Activated naive CD4-positive, alpha-beta T cell treated with anti-CD3 and anti-CD28 coated beads, Interleukin-2, amount 50 U/mL, for 72 hours (primary cell): ENCODE data around the gene HACD4. TPM values are rescaled to one million over a fixed set of nuclear protein-coding genes. Genes with fewer than 3 reads are reported as not detected.
A peak's percentile ranks its signal among the peaks of the same experiment; 100 is the strongest.

ENCODE experiments used
- ATAC-seq, 2 donors: fragments of 150-1000 bp; cut with Tn5 transposase; 2 replicates each; pipeline ENCODE4 v1.10.0; 2021; ENCODE audit warnings: mild to moderate bottlenecking in 2 of 2, moderate library complexity in 2 of 2
- DNase-seq, 2 donors: peaks; one replicate each; pipeline ENCODE4 v3.0.0; 2021 to 2022; ENCODE audit warnings: low spot score in 2 of 2
- H3K27ac Mint-ChIP-seq, 2 donors: one replicate each; pipeline ENCODE4 v1.8.0; 2022; ENCODE audit warnings: mild to moderate bottlenecking in 2 of 2, mixed read lengths in 2 of 2
- H3K36me3 Mint-ChIP-seq, 2 donors: one replicate each; pipeline ENCODE4 v1.8.0; 2022; ENCODE audit warnings: mixed read lengths in 2 of 2
- H3K9me3 Mint-ChIP-seq, 2 donors: one replicate each; pipeline ENCODE4 v1.8.0; 2022; ENCODE audit warnings: mixed read lengths in 2 of 2
- total RNA-seq, 2 donors: library from RNA; stranded (reverse); gene quantifications; one replicate each; pipeline ENCODE4 v1.2.3, GENCODE V29; 2022

HACD4 gene
- 1 to 10 TPM in 1 of 2 donors, under 1 TPM in 1; 0.87 to 3.9 TPM for total RNA-seq

GRCh38 chr9:21031091-21031807, at the start of gene HACD4:
Gene HACD4 (minus strand): TSS chr9:21031640. CDS start chr9:21031590, 50 bp downstream.
- ATAC-seq (peak; percentile 79 to 84), DNase-seq (peak; percentile 67 to 70)
- H3K27ac Mint-ChIP-seq: peak within 1 kb of the TSS in 1 of 2 donors; percentile 75
- peaks cover 0 to 2% of the 10 kb centered on the region in 2 donors for H3K36me3 Mint-ChIP-seq
- no peaks in the 10 kb centered on the region for H3K9me3 Mint-ChIP-seq

DNA sequence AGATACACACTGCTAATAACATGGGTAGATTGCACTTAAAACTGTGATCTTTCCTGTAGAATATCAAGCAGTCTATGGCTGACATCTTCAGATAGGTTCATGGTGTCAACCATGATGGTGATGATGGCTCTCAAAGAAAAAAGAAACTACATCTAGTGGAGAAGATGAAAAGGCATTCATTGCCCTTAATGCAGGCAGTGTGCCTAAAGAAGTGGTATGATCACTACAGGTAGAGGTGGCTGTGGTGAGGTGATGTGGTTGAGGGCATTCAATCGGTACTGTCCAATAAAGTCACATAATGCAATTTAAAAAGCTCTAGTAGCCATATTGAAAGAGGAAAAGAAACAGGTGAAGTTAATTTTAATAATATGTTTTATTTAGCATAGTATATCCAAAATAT, 49.4 kb upstream of the HACD4 start:
- ATAC-seq (no peak), DNase-seq (no peak)
- H3K9me3 Mint-ChIP-seq: peaks cover 4 to 9% of the 10 kb centered on the region in 2 donors

DNA sequence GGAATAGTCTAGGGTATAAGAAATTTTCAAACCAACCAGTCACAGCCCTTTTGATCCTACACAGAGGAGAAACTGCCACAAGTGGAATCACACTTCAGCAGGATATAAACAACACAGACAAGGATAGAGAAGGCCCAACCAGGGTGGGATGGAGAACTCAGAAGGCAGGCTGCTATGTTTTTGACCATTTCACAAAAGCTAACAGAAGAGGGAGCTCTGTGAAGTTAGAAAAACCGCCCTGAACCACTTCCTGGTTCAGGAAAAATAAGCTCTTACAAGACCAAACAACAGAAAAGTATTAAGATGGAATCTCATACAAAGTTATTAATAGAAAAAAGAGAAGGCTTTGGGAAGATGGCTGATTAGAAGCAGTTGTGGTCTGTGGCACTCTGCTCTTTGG, 47.3 kb upstream of the HACD4 start:
- Mint-ChIP-seq H3K27ac (peak overlapping the region; percentile 50 to 80), H3K36me3 (peaks cover 0 to 10% of the 10 kb centered on the region in 2 donors), H3K9me3 (peaks cover 4 to 9% of the 10 kb centered on the region in 2 donors)
- DNase-seq (no peak), ATAC-seq (no peak)

More for the DNA sequence above, 49.4 kb upstream of the HACD4 start:
- Mint-ChIP-seq H3K27ac (no peak overlapping the region), H3K36me3 (peaks cover 0 to 10% of the 10 kb centered on the region in 2 donors)

- no peak for ATAC-seq
- H3K36me3 Mint-ChIP-seq: peaks cover 0 to 10% of the 10 kb centered on the region in 2 donors
- DNase-seq: no peak
- peak within 1 kb of the TSS; percentile 50 to 80 for H3K27ac Mint-ChIP-seq
- H3K9me3 Mint-ChIP-seq: peaks cover 4 to 13% of the 10 kb centered on the region in 2 donors
Observed at GRCh38 chr9:21077781-21078180, 46.3 kb upstream of the HACD4 start, which contains the start of gene IFNB1. Gene IFNB1 (minus strand): TSS chr9:21077942. CDS start chr9:21077869, 73 bp downstream.

GRCh38 chr9:21075484-21075883, 44.0 kb upstream of the HACD4 start:
- no peak overlapping the region for H3K27ac Mint-ChIP-seq
- peaks cover 0 to 5% of the 10 kb centered on the region in 2 donors for H3K36me3 Mint-ChIP-seq
- no peak for DNase-seq
- peaks cover 0 to 9% of the 10 kb centered on the region in 2 donors for H3K9me3 Mint-ChIP-seq
- ATAC-seq: no peak

DNA sequence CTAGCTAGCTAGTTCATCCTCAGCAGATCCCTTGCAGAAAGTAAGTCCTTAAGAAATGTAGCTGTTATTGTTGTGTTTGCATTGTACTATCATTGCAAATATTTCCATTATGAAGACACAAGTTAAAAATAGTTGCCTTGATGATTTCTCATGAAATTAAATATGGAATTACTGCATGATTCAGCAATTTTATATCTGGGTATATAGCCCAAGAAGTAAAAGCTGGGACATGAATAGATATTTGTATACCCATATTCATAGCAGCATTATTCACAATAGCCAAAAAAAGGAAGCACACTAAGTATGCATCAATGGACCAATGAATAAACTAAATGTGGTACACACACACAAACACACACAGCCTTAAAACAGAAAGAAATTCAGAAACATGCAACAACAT, 39.5 kb upstream of the HACD4 start:
- Mint-ChIP-seq H3K27ac (no peak overlapping the region), H3K9me3 (peaks cover 0 to 4% of the 10 kb centered on the region in 2 donors), H3K36me3 (no peaks in the 10 kb centered on the region)
- no peak for ATAC-seq
- DNase-seq: no peak

GRCh38 chr9:21070171-21070571, 38.7 kb upstream of the HACD4 start:
- no peak for ATAC-seq

DNA sequence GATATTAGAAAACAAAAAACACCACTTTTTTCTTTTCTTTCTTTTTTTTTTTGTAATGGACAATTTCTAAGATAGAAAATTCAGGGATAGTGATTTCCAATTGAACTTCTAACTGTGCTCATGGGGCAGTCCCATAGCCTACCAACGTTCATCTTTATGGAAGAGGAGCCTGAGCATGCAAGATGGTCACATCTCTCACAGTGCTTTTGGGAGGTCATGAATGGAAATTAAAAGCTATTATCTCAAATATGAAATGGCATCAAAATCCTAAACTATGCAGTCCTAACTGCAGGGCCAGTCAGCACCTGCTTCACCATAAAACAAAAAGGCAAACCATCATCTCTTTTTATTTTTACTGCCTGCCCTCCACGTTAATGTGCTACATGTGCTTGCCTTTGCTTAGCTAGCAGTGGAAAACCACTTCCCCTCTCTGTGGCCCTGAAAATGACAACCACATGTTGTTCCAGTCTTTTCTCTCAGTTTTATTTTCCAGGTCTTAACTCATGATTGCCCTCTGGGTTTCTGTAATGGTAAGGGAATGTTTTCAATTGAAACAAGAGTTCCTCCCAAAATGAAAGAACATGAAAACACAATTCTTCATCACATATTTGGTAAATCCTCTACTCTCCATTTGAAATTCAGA, 29.6 kb upstream of the HACD4 start:
- Mint-ChIP-seq H3K36me3 (no peaks in the 10 kb centered on the region), H3K27ac (no peak overlapping the region), H3K9me3 (no peaks in the 10 kb centered on the region)
- DNase-seq (no peak), ATAC-seq (peak in 1 of 2 donors; percentile 33)

More at GRCh38 chr9:21070171-21070571, 38.7 kb upstream of the HACD4 start:
- Mint-ChIP-seq H3K9me3 (peaks cover 0 to 4% of the 10 kb centered on the region in 2 donors), H3K36me3 (no peaks in the 10 kb centered on the region), H3K27ac (no peak overlapping the region)
- no peak for DNase-seq

GRCh38 chr9:21056931-21057330, 25.5 kb upstream of the HACD4 start:
- Mint-ChIP-seq H3K36me3 (peaks cover 0 to 6% of the 10 kb centered on the region in 2 donors), H3K9me3 (peaks cover 0 to 5% of the 10 kb centered on the region in 2 donors), H3K27ac (no peak overlapping the region)
- DNase-seq (no peak), ATAC-seq (no peak)

DNA sequence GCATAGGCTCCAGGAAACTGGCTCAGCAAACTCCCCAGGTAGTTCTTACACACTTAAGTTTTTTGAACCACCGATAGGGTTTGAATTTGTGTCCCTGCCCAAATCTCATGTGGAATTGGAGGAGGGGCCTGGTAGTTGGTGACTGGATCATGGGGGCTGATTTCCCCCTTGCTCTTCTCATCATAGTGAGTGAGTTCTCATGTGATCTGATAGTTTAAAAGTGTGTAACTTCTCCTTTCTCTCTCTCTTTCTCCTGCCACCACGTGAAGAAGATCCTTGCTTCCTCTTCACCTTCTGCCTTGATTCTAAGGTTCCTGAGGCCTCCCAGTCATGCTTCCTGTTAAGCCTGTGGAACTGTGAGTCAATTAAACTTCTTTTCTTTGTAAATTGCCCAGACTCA, 22.4 kb upstream of the HACD4 start:
- DNase-seq (no peak), ATAC-seq (no peak)
- H3K36me3 Mint-ChIP-seq: peaks cover 0 to 6% of the 10 kb centered on the region in 2 donors
- H3K27ac Mint-ChIP-seq: no peak overlapping the region
- H3K9me3 Mint-ChIP-seq: peaks cover 0 to 8% of the 10 kb centered on the region in 2 donors

DNA sequence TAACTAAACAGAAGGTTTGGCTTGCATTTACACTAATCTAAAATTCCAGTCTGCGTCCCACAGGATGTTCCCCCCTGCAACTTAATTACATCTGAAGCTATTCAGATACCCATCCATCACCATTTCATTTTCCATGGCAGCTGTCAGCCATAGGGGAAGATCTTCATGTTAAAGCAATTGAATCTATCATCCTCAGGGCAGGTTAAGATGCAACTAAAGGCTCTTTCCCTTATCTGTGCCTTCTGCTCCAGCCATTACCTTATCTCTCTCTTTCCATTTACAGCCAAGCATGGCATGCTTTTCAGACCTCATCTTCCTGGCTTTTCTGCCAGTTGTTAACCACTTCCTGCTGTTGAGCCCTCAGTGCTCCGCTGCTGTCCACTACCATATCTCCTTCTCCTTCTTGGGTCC, 15.8 kb upstream of the HACD4 start:
- peaks cover 0 to 3% of the 10 kb centered on the region in 2 donors for H3K9me3 Mint-ChIP-seq
- H3K27ac Mint-ChIP-seq: no peak overlapping the region
- DNase-seq: no peak
- no peaks in the 10 kb centered on the region for H3K36me3 Mint-ChIP-seq
- ATAC-seq: no peak

GRCh38 chr9:21043841-21044240, 12.4 kb upstream of the HACD4 start:
- ATAC-seq (no peak), DNase-seq (no peak)
- no peak overlapping the region for H3K27ac Mint-ChIP-seq
- no peaks in the 10 kb centered on the region for H3K9me3 Mint-ChIP-seq
- peaks cover 0 to 4% of the 10 kb centered on the region in 2 donors for H3K36me3 Mint-ChIP-seq

- no peaks in the 10 kb centered on the region for H3K9me3 Mint-ChIP-seq
- no peak for ATAC-seq
- peaks cover 0 to 4% of the 10 kb centered on the region in 2 donors for H3K36me3 Mint-ChIP-seq
- H3K27ac Mint-ChIP-seq: no peak overlapping the region
- DNase-seq: no peak
Observed at GRCh38 chr9:21042466-21042865, 11.0 kb upstream of the HACD4 start.

GRCh38 chr9:21039302-21039701, 7.9 kb upstream of the HACD4 start:
- H3K36me3 Mint-ChIP-seq: peaks cover 0 to 4% of the 10 kb centered on the region in 2 donors
- DNase-seq: no peak
- H3K27ac Mint-ChIP-seq: peak overlapping the region in 1 of 2 donors; percentile 66
- no peaks in the 10 kb centered on the region for H3K9me3 Mint-ChIP-seq
- ATAC-seq: no peak

GRCh38 chr9:21037278-21037677, 5.8 kb upstream of the HACD4 start:
- ATAC-seq (no peak), DNase-seq (no peak)
- Mint-ChIP-seq H3K9me3 (no peaks in the 10 kb centered on the region), H3K27ac (no peak overlapping the region), H3K36me3 (peaks cover 0 to 4% of the 10 kb centered on the region in 2 donors)

DNA sequence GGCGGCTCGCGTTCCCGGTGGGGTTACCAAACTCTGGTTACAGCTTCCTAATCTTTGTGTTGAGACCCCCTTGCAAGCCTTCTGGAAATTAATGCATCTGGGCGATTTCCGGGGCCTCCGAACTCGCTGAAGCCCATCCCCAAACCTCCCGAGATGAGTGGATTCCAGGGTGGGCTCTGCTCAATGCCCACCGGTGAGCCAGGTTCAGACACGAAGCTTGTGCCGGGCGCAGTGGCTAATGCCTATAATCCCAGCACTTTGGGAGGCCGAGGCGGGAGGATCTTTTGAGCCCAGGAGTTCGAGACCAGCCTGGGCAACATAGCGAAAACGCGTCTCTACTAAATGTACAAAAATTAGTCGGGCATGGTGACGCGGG, 356 bp upstream of the HACD4 start:
- H3K9me3 Mint-ChIP-seq: no peaks in the 10 kb centered on the region
- no peak for ATAC-seq
- no peak for DNase-seq
- H3K36me3 Mint-ChIP-seq: no peaks in the 10 kb centered on the region
- no peak overlapping the region for H3K27ac Mint-ChIP-seq

DNA sequence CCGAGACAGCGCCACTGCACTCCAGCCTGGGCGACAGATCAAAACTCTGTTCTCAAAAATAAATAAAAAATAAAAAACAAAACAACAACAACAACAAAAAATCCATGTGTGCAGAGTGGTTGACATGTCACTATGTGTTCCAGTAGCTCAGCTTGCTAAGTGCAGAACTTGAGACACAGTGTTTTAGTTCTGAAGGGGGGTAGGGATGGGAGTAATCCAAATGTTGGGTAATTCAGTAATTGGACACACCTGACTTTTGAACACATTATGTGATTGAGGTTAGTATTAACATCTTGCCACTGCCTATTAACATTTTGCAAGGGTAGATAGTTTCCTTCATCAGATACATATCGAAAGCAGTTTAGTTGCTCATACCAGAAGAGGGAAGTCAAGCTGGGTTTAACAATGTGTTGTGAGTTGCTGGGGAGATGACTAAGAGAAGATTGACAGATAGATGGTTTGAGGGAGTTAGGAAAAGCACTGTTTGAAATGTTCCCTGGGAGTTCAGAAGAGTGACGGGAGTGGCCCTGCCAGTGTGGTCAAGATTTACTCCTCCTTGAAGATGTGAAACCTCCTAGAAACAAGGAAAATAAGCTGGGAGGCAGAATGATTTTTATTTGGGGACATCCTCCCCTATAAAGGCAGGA, 928 bp downstream of the HACD4 start:
- H3K27ac Mint-ChIP-seq: no peak overlapping the region
- DNase-seq: peak in 1 of 2 donors; percentile 45
- no peaks in the 10 kb centered on the region for H3K9me3 Mint-ChIP-seq
- ATAC-seq: peak; percentile 83 to 86
- H3K36me3 Mint-ChIP-seq: peaks cover 0 to 8% of the 10 kb centered on the region in 2 donors
